ENCODE measurements around the gene RAB5A. TPM values are rescaled to one million over a fixed set of nuclear protein-coding genes. Genes with fewer than 3 reads are reported as not detected.

Gene RAB5A
- total RNA-seq, 4 donors from 2014 or later, result 59.2 to 88.3 (median 78.4) TPM

DNA sequence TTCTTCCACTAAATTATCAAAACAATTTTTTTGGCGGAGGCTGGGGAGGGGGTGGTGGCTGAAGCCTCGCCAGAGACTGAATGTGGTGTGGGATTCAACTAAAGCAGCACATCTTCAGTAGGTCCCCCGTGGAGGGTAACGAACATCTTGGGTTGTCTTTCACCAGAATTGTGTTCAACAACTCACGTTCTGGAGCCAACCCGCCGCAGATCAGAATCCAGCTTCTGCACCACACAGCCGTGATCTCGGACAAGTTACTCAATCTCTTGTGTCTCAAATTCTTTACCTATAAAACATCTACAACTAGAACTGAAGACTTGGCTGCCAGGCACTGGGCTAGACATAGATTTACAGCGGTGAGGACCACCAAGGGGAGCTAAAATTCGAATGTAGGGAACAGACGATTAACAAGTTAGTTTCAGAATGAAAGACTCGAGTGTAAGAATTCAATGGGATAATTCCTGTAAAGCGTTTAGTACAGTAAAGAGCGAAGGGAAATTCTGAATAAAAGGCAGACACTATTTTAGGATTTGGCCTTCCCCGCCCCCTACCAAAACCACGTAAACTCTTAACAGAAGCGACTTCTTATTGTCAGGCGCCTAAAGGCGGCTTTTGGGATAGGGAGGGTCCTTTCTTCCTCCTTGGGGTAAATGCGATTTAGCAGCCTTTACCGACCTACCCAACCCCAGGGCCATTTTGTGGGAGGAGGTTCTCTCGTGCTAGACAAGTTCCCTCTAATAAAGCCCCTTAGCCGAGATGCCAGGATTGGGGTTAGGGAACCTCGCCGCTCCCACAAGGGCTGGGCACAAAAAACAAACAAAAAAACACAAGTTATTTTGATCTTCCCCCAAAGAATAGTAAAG is 697 bp upstream of the RAB5A start:
- Histone ChIP-seq H3K27me3 (no peaks in the 10 kb centered on the region), H3K4me3 (peak overlapping the region; percentile 82 to 89), H3K27ac (peak overlapping the region; percentile 87 to 97 (median 96)), H3K36me3 (no peaks in the 10 kb centered on the region), H3K4me1 (peaks cover 6 to 36% (median 8%) of the 10 kb centered on the region in 3 donors), H3K9me3 (no peaks in the 10 kb centered on the region)
- TF ChIP-seq EP300 (IDR thresholded peaks at IDR 0.05), result no peak
- TF ChIP-seq POLR2AphosphoS5 (IDR thresholded peaks at IDR 0.05), result no peak
- TF ChIP-seq, protein P1, sequence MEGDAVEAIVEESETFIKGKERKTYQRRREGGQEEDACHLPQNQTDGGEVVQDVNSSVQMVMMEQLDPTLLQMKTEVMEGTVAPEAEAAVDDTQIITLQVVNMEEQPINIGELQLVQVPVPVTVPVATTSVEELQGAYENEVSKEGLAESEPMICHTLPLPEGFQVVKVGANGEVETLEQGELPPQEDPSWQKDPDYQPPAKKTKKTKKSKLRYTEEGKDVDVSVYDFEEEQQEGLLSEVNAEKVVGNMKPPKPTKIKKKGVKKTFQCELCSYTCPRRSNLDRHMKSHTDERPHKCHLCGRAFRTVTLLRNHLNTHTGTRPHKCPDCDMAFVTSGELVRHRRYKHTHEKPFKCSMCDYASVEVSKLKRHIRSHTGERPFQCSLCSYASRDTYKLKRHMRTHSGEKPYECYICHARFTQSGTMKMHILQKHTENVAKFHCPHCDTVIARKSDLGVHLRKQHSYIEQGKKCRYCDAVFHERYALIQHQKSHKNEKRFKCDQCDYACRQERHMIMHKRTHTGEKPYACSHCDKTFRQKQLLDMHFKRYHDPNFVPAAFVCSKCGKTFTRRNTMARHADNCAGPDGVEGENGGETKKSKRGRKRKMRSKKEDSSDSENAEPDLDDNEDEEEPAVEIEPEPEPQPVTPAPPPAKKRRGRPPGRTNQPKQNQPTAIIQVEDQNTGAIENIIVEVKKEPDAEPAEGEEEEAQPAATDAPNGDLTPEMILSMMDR (IDR thresholded peaks at IDR 0.05), result no peak
- no peak for TF ChIP-seq POLR2A (IDR thresholded peaks at IDR 0.05)
- no peak for ATAC-seq
- WGBS, 2 donors (ENCODE audit: low coverage in 1 of 2), result 35 to 49% methylated on average over 20 to 23 of the region's 26 CpGs

DNA sequence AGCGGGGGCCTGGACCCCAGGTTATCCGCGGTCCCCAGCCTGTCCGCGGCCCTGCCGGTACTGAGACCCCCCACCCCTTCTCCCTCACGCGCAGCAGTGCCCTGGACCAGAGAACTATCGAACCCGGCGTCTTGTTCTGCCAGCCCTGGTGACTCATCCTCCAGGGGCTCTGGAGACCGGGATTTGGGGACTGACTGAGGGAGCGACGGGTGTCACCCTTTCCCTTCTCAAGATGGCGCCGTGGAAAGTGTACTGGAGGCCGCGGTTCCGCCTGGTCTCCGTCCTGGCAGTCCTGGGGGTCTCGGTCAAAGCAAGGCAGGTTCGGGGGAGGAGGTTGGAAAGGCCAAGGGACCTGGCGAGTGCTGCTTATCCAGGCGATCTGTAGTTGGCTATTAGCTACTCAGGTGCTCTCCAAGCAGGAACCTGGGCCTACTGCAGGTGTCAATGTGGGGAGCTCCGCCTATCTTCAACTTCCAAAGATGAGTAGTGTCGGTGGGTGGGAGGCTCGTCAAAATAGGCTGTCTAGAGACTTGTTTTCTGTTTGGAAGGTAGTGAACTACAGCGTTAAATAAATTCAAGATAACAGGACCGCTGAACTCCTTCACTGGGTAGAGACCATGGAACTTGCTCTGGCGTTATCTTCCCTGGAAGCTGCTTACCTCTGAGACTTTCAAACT is 790 bp downstream of the RAB5A start:
- peak; percentile 17 for ATAC-seq
- Histone ChIP-seq H3K27me3 (no peaks in the 10 kb centered on the region), H3K36me3 (peaks cover 0 to 10% of the 10 kb centered on the region in 2 donors), H3K9me3 (no peaks in the 10 kb centered on the region), H3K4me1 (peaks cover 6 to 50% (median 8%) of the 10 kb centered on the region in 3 donors), H3K27ac (peak overlapping the region; percentile 87 to 97 (median 96)), H3K4me3 (peak overlapping the region; percentile 82 to 89)
- TF ChIP-seq EP300 (IDR thresholded peaks at IDR 0.05) (no peak), POLR2A (IDR thresholded peaks at IDR 0.05) (no peak), POLR2AphosphoS5 (IDR thresholded peaks at IDR 0.05) (no peak)
- TF ChIP-seq, protein P1 (IDR thresholded peaks at IDR 0.05), result no peak
- WGBS, 2 donors (ENCODE audit: low coverage in 1 of 2), result 0% methylated on average over 1 to 5 of the region's 30 CpGs

DNA sequence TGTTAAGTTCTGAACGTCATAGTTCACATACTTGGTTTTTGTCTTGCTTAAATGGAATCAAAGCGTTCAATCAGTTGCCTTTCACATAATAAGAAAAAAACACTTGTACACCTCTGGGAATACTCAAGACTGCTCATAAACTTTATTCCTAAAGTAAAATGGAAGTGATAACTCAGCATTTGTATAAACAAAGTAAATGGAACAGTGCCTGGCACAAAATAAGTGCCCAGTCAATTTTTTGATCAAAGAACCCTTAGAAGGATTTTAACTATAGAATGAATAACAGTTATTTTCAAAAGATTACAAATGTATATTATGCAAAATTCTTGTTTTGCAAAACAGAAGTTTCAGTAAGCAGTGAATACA is 1.3 kb downstream of the RAB5A start:
- peaks cover 6 to 54% (median 8%) of the 10 kb centered on the region in 3 donors for H3K4me1 ChIP-seq
- H3K36me3 ChIP-seq, result peaks cover 0 to 15% of the 10 kb centered on the region in 2 donors
- no peak for ATAC-seq
- no peaks in the 10 kb centered on the region for H3K9me3 ChIP-seq
- WGBS, 2 donors (ENCODE audit: low coverage in 1 of 2), result 0% methylated on average over 2 of the region's 2 CpGs
- no peaks in the 10 kb centered on the region for H3K27me3 ChIP-seq
- TF ChIP-seq POLR2AphosphoS5 (IDR thresholded peaks at IDR 0.05) (no peak), EP300 (IDR thresholded peaks at IDR 0.05) (no peak), POLR2A (IDR thresholded peaks at IDR 0.05) (no peak)
- TF ChIP-seq, protein P1 (IDR thresholded peaks at IDR 0.05), result no peak
- peak overlapping the region; percentile 87 to 97 (median 96) for H3K27ac ChIP-seq
- H3K4me3 ChIP-seq, result peak overlapping the region; percentile 82 to 89

DNA sequence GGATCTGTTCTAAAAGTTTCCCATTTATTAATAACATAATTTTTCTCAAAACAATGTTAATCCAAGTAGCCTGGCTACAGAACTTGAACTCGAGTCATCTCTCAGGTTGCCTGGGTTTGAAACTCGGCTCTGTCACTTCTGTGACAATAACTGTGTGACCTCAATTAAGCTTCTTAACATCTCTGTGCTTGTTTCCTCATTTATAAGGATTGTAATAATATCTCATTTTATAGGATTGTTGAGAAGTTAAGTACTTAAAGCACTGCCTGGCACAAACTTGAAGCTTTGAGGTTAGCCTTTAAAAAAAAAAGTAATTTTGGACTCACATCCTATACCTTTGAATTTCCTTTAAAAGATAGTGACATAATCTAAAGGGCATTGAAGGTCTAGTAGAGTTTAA is 3.4 kb downstream of the RAB5A start:
- Histone ChIP-seq H3K9me3 (no peaks in the 10 kb centered on the region), H3K4me3 (no peak overlapping the region), H3K36me3 (peaks cover 0 to 33% of the 10 kb centered on the region in 2 donors), H3K27ac (no peak overlapping the region), H3K27me3 (no peaks in the 10 kb centered on the region), H3K4me1 (peaks cover 6 to 72% (median 8%) of the 10 kb centered on the region in 3 donors)
- WGBS, 2 donors (ENCODE audit: low coverage in 1 of 2), result 81 to 93% methylated on average over 2 of the region's 2 CpGs
- TF ChIP-seq EP300 (IDR thresholded peaks at IDR 0.05), result no peak
- TF ChIP-seq, protein P1 (IDR thresholded peaks at IDR 0.05), result no peak
- TF ChIP-seq POLR2AphosphoS5 (IDR thresholded peaks at IDR 0.05), result no peak
- TF ChIP-seq POLR2A (IDR thresholded peaks at IDR 0.05), result no peak
- ATAC-seq, result no peak
